ENCODE results near the gene SYP. TPM values are rescaled to one million over a fixed set of nuclear protein-coding genes. Genes with fewer than 3 reads are reported as not detected.

Gene SYP
- total and polyA plus RNA-seq, 8 donors, result 0.89 to 211 (median 3.9) TPM; not detected in 1

DNA sequence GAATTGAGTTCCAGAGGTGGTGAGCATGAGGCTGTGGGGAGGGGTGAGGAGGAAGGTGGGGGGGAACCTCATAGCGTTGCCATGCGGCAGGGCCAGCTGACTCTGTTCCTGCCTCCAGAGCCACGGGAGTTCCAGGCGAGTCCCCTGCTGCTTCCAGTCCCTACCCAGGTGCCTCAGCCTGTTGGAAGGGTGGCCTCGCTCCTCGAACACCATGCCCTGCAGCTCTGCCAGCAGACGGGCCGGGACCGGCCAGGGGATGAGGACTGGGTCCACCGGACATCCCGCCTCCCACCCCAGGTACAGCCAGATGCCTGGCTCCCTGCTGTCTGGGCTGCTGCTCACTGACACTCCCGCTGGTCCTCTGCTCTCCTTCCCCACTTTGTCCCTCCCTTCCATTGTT lies 43.2 kb upstream of the SYP start:
- Histone ChIP-seq H3K4me1 (peaks cover 0 to 4% (median 0%) of the 10 kb centered on the region in 4 donors), H3K36me3 (peaks cover 0 to 65% (median 60%) of the 10 kb centered on the region in 4 donors), H3K4me3 (no peak overlapping the region), H3K27ac (no peak overlapping the region), H3K9me3 (no peaks in the 10 kb centered on the region), H3K27me3 (no peaks in the 10 kb centered on the region)
- no peak for DNase-seq
- WGBS, 5 donors, result 72 to 100% (median 84%) methylated on average over 1 to 12 of the region's 12 CpGs
- intact Hi-C loops (cut with DNase I; ENCODE audit: low total_unique reads), result no loop called here
- no peak for TF ChIP-seq EP300 (IDR thresholded peaks at IDR 0.05)
- no peak for TF ChIP-seq POLR2AphosphoS5 (IDR thresholded peaks at IDR 0.05)
- no peak for TF ChIP-seq POLR2A (IDR thresholded peaks at IDR 0.05)
- TF ChIP-seq, protein P1, sequence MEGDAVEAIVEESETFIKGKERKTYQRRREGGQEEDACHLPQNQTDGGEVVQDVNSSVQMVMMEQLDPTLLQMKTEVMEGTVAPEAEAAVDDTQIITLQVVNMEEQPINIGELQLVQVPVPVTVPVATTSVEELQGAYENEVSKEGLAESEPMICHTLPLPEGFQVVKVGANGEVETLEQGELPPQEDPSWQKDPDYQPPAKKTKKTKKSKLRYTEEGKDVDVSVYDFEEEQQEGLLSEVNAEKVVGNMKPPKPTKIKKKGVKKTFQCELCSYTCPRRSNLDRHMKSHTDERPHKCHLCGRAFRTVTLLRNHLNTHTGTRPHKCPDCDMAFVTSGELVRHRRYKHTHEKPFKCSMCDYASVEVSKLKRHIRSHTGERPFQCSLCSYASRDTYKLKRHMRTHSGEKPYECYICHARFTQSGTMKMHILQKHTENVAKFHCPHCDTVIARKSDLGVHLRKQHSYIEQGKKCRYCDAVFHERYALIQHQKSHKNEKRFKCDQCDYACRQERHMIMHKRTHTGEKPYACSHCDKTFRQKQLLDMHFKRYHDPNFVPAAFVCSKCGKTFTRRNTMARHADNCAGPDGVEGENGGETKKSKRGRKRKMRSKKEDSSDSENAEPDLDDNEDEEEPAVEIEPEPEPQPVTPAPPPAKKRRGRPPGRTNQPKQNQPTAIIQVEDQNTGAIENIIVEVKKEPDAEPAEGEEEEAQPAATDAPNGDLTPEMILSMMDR (IDR thresholded peaks at IDR 0.05), result no peak

DNA sequence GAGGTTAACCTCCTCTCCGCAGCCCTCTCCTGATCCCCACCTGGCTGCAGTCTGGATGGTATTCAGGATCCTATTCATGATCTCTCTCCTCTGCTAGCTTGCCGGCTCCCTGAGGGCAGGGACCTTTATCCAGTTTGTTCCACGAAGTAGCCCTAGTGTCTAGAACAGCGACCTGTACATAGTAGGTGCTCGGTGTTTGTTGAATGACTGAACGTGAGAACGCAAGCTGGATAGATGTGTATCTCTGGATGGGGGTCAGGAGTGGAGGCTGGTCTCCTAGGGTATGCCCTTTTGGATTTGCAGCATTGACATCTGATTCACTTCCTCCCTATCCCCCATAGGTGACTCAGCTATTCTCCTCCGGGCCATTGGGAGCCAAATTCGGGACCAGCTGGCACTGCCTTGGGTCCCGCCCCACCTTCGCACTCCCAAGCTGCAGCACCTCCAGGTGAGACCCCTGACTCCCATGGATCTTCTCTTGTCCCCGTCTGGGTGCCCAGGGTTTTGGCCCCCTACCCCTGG lies 42.6 kb upstream of the SYP start:
- Histone ChIP-seq H3K27me3 (no peaks in the 10 kb centered on the region), H3K36me3 (peaks cover 0 to 59% (median 55%) of the 10 kb centered on the region in 4 donors), H3K27ac (no peak overlapping the region), H3K9me3 (no peaks in the 10 kb centered on the region), H3K4me1 (peaks cover 0 to 4% (median 0%) of the 10 kb centered on the region in 4 donors), H3K4me3 (no peak overlapping the region)
- no peak for DNase-seq
- TF ChIP-seq POLR2AphosphoS5 (IDR thresholded peaks at IDR 0.05) (no peak), POLR2A (IDR thresholded peaks at IDR 0.05) (no peak), EP300 (IDR thresholded peaks at IDR 0.05) (no peak)
- TF ChIP-seq, protein P1 (IDR thresholded peaks at IDR 0.05), result no peak
- WGBS, 5 donors, result 82 to 96% (median 92%) methylated on average over 8 to 12 of the region's 12 CpGs
- intact Hi-C loops (cut with DNase I; ENCODE audit: low total_unique reads), result no loop called here

DNA sequence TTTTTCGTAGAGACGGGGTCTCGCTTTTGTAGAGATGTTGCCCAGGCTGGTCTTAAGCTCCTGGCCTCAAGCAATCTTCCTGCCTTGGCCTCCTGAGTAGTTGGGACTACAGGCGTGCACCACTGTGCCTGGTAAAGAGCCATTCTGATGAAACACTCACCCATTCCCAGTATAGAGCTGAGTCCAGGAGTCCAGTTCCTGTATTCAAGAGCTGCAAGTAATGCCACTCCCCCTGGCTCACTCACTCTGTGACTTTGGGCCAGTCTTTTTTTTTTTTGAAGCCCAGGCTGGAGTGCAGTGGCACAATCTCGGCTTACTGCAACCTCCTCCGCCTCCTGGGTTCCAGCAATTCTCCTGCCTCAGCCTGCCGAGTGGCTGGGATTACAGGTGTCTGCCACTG lies 38.7 kb upstream of the SYP start:
- 72 to 90% (median 73%) methylated on average over 4 to 7 of the region's 7 CpGs for WGBS, 5 donors
- Histone ChIP-seq H3K27me3 (no peaks in the 10 kb centered on the region), H3K4me1 (peaks cover 0 to 22% (median 14%) of the 10 kb centered on the region in 4 donors), H3K36me3 (peaks cover 0 to 21% (median 18%) of the 10 kb centered on the region in 4 donors), H3K9me3 (no peaks in the 10 kb centered on the region), H3K27ac (no peak overlapping the region), H3K4me3 (no peak overlapping the region)
- TF ChIP-seq POLR2A (IDR thresholded peaks at IDR 0.05) (no peak), EP300 (IDR thresholded peaks at IDR 0.05) (no peak), POLR2AphosphoS5 (IDR thresholded peaks at IDR 0.05) (no peak)
- TF ChIP-seq, protein P1 (IDR thresholded peaks at IDR 0.05), result no peak
- intact Hi-C loops (cut with DNase I; ENCODE audit: low total_unique reads), result no loop called here
- no peak for DNase-seq

DNA sequence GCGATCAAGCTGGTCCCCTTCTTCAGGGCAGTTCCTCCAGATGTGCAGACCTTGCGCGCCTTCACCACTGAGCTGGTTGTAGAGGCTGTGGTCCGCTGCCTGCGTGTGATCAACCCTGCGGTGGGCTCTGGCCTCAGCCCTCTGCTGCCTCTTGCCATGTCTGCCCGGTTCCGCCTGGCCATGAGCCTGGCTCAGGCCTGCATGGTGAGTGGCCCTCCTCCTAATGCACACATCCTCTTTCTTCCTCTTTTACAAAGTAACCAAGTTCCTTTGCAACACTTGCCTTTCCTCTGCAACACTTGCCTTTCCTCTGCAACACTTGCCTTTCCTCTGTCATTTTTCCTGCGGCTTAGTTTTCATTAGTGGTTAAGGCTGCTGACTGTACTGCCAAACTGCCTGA lies 37.1 kb upstream of the SYP start:
- peaks cover 0 to 22% (median 14%) of the 10 kb centered on the region in 4 donors for H3K4me1 ChIP-seq
- peaks cover 0 to 4% (median 2%) of the 10 kb centered on the region in 4 donors for H3K36me3 ChIP-seq
- H3K4me3 ChIP-seq, result no peak overlapping the region
- no peak for TF ChIP-seq EP300 (IDR thresholded peaks at IDR 0.05)
- TF ChIP-seq POLR2A (IDR thresholded peaks at IDR 0.05), result no peak
- TF ChIP-seq POLR2AphosphoS5 (IDR thresholded peaks at IDR 0.05), result no peak
- TF ChIP-seq, protein P1 (IDR thresholded peaks at IDR 0.05), result no peak
- no peak for DNase-seq
- H3K27me3 ChIP-seq, result no peaks in the 10 kb centered on the region
- intact Hi-C loops (cut with DNase I; ENCODE audit: low total_unique reads), result no loop called here
- H3K27ac ChIP-seq, result peak overlapping the region in 1 of 5 donors; percentile 4
- 60 to 87% (median 71%) methylated on average over 7 to 9 of the region's 9 CpGs for WGBS, 5 donors
- no peaks in the 10 kb centered on the region for H3K9me3 ChIP-seq
